Ovary (tissue), 9 donors: Measurements from ENCODE around the gene DTWD2. TPM values are rescaled to one million over a fixed set of nuclear protein-coding genes. Genes with fewer than 3 reads are reported as not detected.
"Not testable (repeated sequence)": the region's sequence is repeated elsewhere in the genome, so short reads cannot be mapped to it uniquely, and the experiment has no call there.

Experiments
- DNase-seq, 5 donors: peaks; one replicate each; pipeline ENCODE4 v3.0.0-alpha.2; 2019 to 2020
- H3K27ac ChIP-seq, 2 donors: fragments of 200-600 bp; one replicate each; pipeline versions ENCODE4 v1.5.1 to v1.8.0; 2019 to 2022
- H3K27me3 ChIP-seq: fragments of 200-600 bp; one replicate; pipeline ENCODE4 v1.8.0; 2022
- H3K36me3 ChIP-seq: fragments of 200-600 bp; sonication (generic); one replicate; pipeline ENCODE4 v1.5.1; 2019
- H3K4me1 ChIP-seq: one replicate; pipeline ENCODE4 v1.8.1; 2013; ENCODE audit warnings: mild to moderate bottlenecking, moderate library complexity; ENCODE audit not compliant: insufficient read depth
- H3K4me3 ChIP-seq: fragments of 200-600 bp; sonication (generic); one replicate; pipeline ENCODE4 v1.5.1; 2017
- H3K9me3 ChIP-seq, 2 donors: fragments of 200-600 bp in 1 of 2; sonication (generic) in 1 of 2; one replicate each; pipeline versions ENCODE4 v1.5.1 to v1.8.1; 2013 to 2019; ENCODE audit warnings: mild to moderate bottlenecking in 1 of 2, moderate library complexity in 1 of 2
- CTCF ChIP-seq, 3 donors: fragments of 450-650 bp in 2 of 3; fragments of 200-600 bp in 1 of 3; IDR thresholded peaks; one replicate each; pipeline versions ENCODE4 v1.5.1 to v1.8.0; 2016 to 2022; ENCODE audit warnings: antibody characterized with exemption in 3 of 3, mild to moderate bottlenecking in 1 of 3
- EP300 ChIP-seq: sonication (generic); formaldehyde crosslinking; IDR thresholded peaks from one replicate; pipeline ENCODE4 v1.6.1; 2017; ENCODE audit warnings: antibody characterized with exemption
- POLR2A ChIP-seq: fragments of 450-650 bp; IDR thresholded peaks from one replicate; pipeline ENCODE4 v1.6.1; 2017; ENCODE audit warnings: antibody characterized with exemption, mild to moderate bottlenecking, moderate library complexity
- WGBS, 3 donors: extraction: QIAGEN DNeasy Blood & Tissue Kit in 1 of 3; methylation state at CpG; one replicate each; pipeline versions ENCODE4 v1.1.5 to v1.1.7; 2013 to 2017; 5-methylcytosine and 5-hydroxymethylcytosine counted together
- intact Hi-C, 4 donors: fragments of 100-400 bp; cut with DNase I; formaldehyde crosslinking; loops; one replicate each; pipeline versions ENCODE4 v1.11.0 to v1.15.1; 2022 to 2023
- polyA plus RNA-seq, 2 donors: library from polyadenylated mRNA; stranded (reverse); fragments of 200-250 nt in 1 of 2; fragments of 350-450 nt in 1 of 2; fragmentation: Illumina TruSeq in 1 of 2; extraction: RNeasy Lipid Tissue Mini Kit (QIAGEN cat#74804) in 1 of 2; gene quantifications; one replicate each; pipeline ENCODE4 v1.2.3, GENCODE V29; 2013 to 2014
- total RNA-seq, 7 donors: library from RNA; depleted of rRNA in 2 of 7; stranded (reverse); fragments of >200 nt in 2 of 7; fragmentation: NEBNext Ultra II Directional in 3 of 7; extraction: Animal tissue kit (Norgen Biotek cat#: 25700) in 3 of 7; gene quantifications; one replicate each; pipeline versions ENCODE4 v1.1.0 to v1.2.4, GENCODE V29; 2016 to 2023
- donor health status: DM: no; HTN: no; CAD: no; lungs with moderate emphysema.
- donor health status: DM: no; HTN: no; CAD: no.
- donor health status: Bipolar disorder and iron deficiency.
- donor health status: DM: yes; HTN: yes; CAD: no.
- donor health status: DM: no; HTN: no; CAD: no.
- donor health status: DM: yes; HTN: yes; CAD: no.

DTWD2 gene
- total and polyA plus RNA-seq, 9 donors: 1.5 to 12.5 (median 5.3) TPM

GRCh38 chr5:118963169-118963568 lies 25.2 kb downstream of the DTWD2 start:
- no peaks in the 10 kb centered on the region for H3K27me3 ChIP-seq
- H3K4me3 ChIP-seq: no peak overlapping the region
- H3K27ac ChIP-seq: no peak overlapping the region
- TF ChIP-seq EP300 (no peak), POLR2A (no peak), CTCF (IDR thresholded peaks at IDR 0.05) (no peak)
- no peaks in the 10 kb centered on the region for H3K4me1 ChIP-seq
- no peaks in the 10 kb centered on the region for H3K9me3 ChIP-seq
- DNase-seq: no peak
- intact Hi-C loops: no loop called here
- no peaks in the 10 kb centered on the region for H3K36me3 ChIP-seq

GRCh38 chr5:118960557-118960956 lies 27.8 kb downstream of the DTWD2 start:
- no peaks in the 10 kb centered on the region for H3K4me1 ChIP-seq
- no peak for DNase-seq
- intact Hi-C loops: no loop called here
- TF ChIP-seq EP300: no peak
- TF ChIP-seq POLR2A: no peak
- TF ChIP-seq CTCF (IDR thresholded peaks at IDR 0.05): no peak
- H3K27ac ChIP-seq: no peak overlapping the region
- 97 to 99% (median 97%) methylated on average over 1 of the region's 1 CpG for WGBS, 3 donors
- H3K36me3 ChIP-seq: no peaks in the 10 kb centered on the region
- H3K4me3 ChIP-seq: no peak overlapping the region
- H3K27me3 ChIP-seq: no peaks in the 10 kb centered on the region
- H3K9me3 ChIP-seq: no peaks in the 10 kb centered on the region

GRCh38 chr5:118956727-118957126 lies 31.6 kb downstream of the DTWD2 start:
- intact Hi-C loops: no loop called here
- no peak for DNase-seq
- WGBS, 3 donors: 17 to 30% (median 21%) methylated on average over 2 of the region's 2 CpGs
- TF ChIP-seq EP300: no peak
- H3K4me3 ChIP-seq: no peak overlapping the region
- no peak overlapping the region for H3K27ac ChIP-seq
- H3K4me1 ChIP-seq: no peaks in the 10 kb centered on the region
- H3K9me3 ChIP-seq: no peaks in the 10 kb centered on the region
- no peaks in the 10 kb centered on the region for H3K36me3 ChIP-seq
- H3K27me3 ChIP-seq: no peaks in the 10 kb centered on the region

- Histone ChIP-seq H3K36me3 (no peaks in the 10 kb centered on the region), H3K4me1 (no peaks in the 10 kb centered on the region), H3K9me3 (no peaks in the 10 kb centered on the region), H3K27me3 (no peaks in the 10 kb centered on the region), H3K4me3 (no peak overlapping the region), H3K27ac (no peak overlapping the region)
- no peak for TF ChIP-seq EP300
- TF ChIP-seq CTCF (IDR thresholded peaks at IDR 0.05): no peak
- TF ChIP-seq POLR2A: no peak
- intact Hi-C loops: no loop called here
- DNase-seq: no peak
Measured at GRCh38 chr5:118953652-118954005, 34.7 kb downstream of the DTWD2 start.

- 88 to 96% (median 95%) methylated on average over 2 of the region's 2 CpGs for WGBS, 3 donors
- Histone ChIP-seq H3K9me3 (no peaks in the 10 kb centered on the region), H3K4me1 (no peaks in the 10 kb centered on the region)
Measured at GRCh38 chr5:118952992-118953651, 35.2 kb downstream of the DTWD2 start.

GRCh38 chr5:118952306-118952705 lies 36.0 kb downstream of the DTWD2 start:
- H3K4me3 ChIP-seq, H3K9me3 ChIP-seq, H3K36me3 ChIP-seq, H3K27me3 ChIP-seq, DNase-seq, H3K27ac ChIP-seq, intact Hi-C loops, H3K4me1 ChIP-seq: not testable (repeated sequence)
- 90 to 96% (median 96%) methylated on average over 4 of the region's 4 CpGs for WGBS, 3 donors

More at GRCh38 chr5:118952992-118953651, 35.2 kb downstream of the DTWD2 start:
- intact Hi-C loops: no loop called here
- H3K27me3 ChIP-seq: no peaks in the 10 kb centered on the region
- no peak overlapping the region for H3K4me3 ChIP-seq
- H3K36me3 ChIP-seq: no peaks in the 10 kb centered on the region
- H3K27ac ChIP-seq: no peak overlapping the region
- no peak for TF ChIP-seq EP300
- TF ChIP-seq POLR2A: no peak
- TF ChIP-seq CTCF (IDR thresholded peaks at IDR 0.05): no peak
- no peak for DNase-seq

GRCh38 chr5:118950354-118950753 lies 38.0 kb downstream of the DTWD2 start:
- H3K27me3 ChIP-seq, DNase-seq, H3K4me3 ChIP-seq, intact Hi-C loops, H3K4me1 ChIP-seq, H3K27ac ChIP-seq, H3K36me3 ChIP-seq, H3K9me3 ChIP-seq: not testable (repeated sequence)
- WGBS, 3 donors: 87 to 93% (median 87%) methylated on average over 9 of the region's 9 CpGs
